ENCODE data around the gene FBXO45.

DNA sequence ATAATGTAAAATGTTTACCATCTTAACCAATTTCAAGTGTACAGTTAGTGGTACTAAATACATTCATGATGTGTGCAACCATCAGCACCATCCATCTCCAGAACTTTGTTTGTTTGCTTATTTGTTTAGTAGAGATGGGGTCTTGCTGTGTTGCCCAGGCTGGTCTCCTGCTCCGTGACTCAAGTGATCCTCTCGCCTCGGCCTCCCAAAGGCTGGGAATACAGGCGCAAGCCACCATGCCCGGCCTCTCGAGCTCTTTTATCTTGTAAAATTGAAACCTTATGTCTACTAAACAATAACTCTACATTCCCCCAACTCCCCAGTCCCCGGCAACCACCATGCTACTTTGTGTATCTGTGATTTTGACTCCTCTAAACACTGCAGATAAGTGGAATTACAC, 31.9 kb downstream of the FBXO45 start:
- no peak for TF ChIP-seq ZBTB7A (IDR thresholded peaks at IDR 0.05; ENCODE audit: low read depth)
- TF ChIP-seq, protein P1, sequence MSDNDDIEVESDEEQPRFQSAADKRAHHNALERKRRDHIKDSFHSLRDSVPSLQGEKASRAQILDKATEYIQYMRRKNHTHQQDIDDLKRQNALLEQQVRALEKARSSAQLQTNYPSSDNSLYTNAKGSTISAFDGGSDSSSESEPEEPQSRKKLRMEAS (IDR thresholded peaks at IDR 0.05): no peak
